Mucosa of stomach (tissue), 1 donor: ENCODE measurements around the gene RBBP5.

ENCODE experiments used
- H3K27me3 ChIP-seq: one replicate; pipeline ENCODE4 v1.7.0; 2013; ENCODE audit warnings: mild to moderate bottlenecking, low read length; ENCODE audit not compliant: control insufficient read depth, insufficient read depth
- H3K36me3 ChIP-seq: one replicate; pipeline ENCODE4 v1.7.0; 2013; ENCODE audit warnings: low read length; ENCODE audit not compliant: control insufficient read depth, insufficient read depth
- H3K4me1 ChIP-seq: one replicate; pipeline ENCODE4 v1.7.0; 2013; ENCODE audit warnings: mild to moderate bottlenecking, low read length; ENCODE audit not compliant: control insufficient read depth, insufficient read depth
- H3K4me3 ChIP-seq: one replicate; pipeline ENCODE4 v1.7.0; 2013; ENCODE audit warnings: low read length
- H3K9ac ChIP-seq: one replicate; pipeline ENCODE4 v1.7.0; 2013; ENCODE audit warnings: mild to moderate bottlenecking, low read length, moderate library complexity
- H3K9me3 ChIP-seq: one replicate; pipeline ENCODE4 v1.7.0; 2013; ENCODE audit warnings: mild to moderate bottlenecking, low read length, moderate library complexity; ENCODE audit not compliant: control insufficient read depth
- donor health status: Pancreatic carcinoma.

RBBP5 gene

DNA sequence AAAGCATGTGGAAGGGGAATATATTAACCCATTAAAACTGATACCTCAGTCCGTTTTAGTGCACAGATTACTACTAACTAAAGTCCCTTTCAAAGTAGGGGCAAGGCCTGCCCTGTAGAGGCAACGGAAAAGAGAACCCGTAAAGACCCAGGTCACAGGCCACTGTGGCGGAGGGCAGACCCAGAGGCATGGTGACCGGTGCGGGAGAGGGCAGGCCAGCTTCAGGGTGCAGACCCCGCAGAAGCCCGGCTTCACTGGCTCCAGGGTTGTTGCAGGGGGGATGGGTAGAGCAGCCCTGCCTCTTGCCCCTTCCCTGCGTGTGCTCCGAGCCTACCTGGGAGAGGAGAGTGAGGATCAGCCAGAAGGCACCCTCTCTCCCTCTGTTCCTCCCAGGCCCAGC lies 61.0 kb downstream of the RBBP5 start:
- Histone ChIP-seq H3K9me3 (no peaks in the 10 kb centered on the region), H3K4me1 (no peaks in the 10 kb centered on the region), H3K9ac (no peak overlapping the region), H3K36me3 (no peaks in the 10 kb centered on the region), H3K27me3 (peaks cover 3% of the 10 kb centered on the region), H3K4me3 (no peak overlapping the region)

DNA sequence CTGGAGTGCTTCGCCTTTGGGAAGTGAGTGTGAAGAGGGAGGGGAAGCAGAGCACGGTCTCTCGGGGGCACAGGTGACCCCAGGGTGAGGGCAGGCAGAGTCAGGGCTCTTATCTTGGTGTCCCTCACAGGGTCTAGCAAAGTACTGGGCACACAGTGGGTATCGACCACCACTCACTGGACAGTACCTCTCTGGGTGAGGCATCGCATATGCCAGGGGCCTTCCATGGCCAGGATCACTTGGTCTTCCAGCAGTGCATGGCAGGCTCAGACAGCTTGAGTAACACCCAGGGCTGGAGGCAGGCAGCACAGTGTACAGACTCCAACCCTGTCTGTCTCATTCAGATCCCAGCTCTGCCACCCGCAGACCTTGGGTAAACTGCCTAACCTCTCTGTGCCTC lies 62.1 kb downstream of the RBBP5 start:
- peaks cover 2% of the 10 kb centered on the region for H3K27me3 ChIP-seq
- no peak overlapping the region for H3K9ac ChIP-seq
- H3K4me1 ChIP-seq = no peaks in the 10 kb centered on the region

DNA sequence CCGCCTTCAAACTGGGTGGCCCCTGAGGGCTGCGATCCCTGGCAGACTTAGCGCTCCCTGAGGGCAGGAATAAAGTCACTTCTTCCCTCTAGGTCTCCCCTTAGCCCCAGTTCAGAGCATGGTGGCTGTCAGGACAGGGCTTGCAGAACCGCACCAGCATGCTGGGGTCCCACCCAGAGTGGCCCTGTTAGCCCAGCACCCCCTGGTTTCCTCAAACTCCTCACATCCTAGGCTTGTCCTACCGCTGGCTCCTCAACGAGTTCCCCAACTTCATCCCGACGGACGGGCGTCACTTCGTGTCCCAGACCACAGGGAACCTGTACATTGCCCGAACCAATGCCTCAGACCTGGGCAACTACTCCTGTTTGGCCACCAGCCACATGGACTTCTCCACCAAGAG lies 62.9 kb downstream of the RBBP5 start:
- no peak overlapping the region for H3K4me3 ChIP-seq
- no peaks in the 10 kb centered on the region for H3K27me3 ChIP-seq
- H3K36me3 ChIP-seq = no peaks in the 10 kb centered on the region
- no peaks in the 10 kb centered on the region for H3K9me3 ChIP-seq
- no peaks in the 10 kb centered on the region for H3K4me1 ChIP-seq
- no peak overlapping the region for H3K9ac ChIP-seq

More for the DNA sequence above, 62.1 kb downstream of the RBBP5 start:
- Histone ChIP-seq H3K36me3 (no peaks in the 10 kb centered on the region), H3K4me3 (no peak overlapping the region), H3K9me3 (no peaks in the 10 kb centered on the region)

DNA sequence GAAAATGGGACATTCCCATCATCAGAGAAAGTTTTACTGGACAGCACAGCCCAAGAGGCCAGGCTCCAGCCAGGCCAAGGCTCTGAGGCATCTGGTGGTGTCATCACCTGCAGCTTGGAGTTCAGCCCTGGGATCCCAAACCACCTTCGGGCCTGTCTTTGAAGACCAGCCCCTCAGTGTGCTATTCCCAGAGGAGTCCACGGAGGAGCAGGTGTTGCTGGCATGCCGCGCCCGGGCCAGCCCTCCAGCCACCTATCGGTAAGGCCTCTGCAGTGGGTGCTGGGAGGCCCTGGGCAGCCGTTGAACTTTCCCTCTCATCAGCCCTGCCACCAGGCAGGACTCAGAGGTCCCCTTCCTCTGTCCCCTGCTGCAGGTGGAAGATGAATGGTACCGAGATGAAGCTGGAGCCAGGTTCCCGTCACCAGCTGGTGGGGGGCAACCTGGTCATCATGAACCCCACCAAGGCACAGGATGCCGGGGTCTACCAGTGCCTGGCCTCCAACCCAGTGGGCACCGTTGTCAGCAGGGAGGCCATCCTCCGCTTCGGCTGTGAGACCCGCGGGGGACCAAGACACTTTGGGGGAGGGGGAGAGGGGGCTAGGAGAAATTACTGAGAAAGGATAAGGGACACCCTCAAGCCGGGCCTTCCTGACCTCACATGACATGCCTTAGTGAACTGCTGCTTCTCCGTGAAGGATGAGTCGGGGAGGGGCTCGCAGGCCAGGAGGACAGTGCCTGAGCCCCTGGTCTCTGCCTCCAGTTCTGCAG lies 63.8 kb downstream of the RBBP5 start:
- Histone ChIP-seq H3K9ac (no peak overlapping the region), H3K4me1 (no peaks in the 10 kb centered on the region), H3K4me3 (no peak overlapping the region), H3K27me3 (no peaks in the 10 kb centered on the region), H3K36me3 (no peaks in the 10 kb centered on the region), H3K9me3 (no peaks in the 10 kb centered on the region)

DNA sequence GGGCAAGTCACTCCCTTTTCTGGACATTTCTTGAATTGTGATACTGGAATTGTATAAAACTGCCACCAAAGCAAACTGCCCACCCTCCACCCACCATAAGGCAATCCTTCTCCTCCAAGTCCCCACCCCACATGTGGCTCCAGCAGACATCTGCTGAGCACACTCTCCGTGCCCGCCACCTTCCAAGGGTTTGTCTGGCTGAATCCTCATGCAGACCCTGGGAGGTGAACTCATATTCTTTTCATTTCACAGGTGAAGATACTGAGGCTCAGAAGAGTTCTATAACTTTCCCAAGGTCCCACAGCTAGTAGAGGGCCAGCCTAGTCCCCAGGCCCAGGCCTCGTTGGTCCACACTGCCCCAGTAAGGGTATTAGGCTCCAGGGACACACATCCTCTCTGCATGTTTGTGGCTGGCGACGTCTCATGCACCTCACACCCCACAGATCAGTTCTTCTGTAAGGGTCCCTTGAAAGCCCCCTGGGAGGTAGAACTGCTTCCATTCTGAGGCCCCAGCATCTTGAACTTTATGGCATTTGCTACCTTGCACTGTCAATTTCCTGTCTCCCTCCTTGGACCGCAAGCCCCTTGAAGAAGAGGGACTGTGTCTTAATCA lies 64.7 kb downstream of the RBBP5 start:
- H3K9me3 ChIP-seq = no peaks in the 10 kb centered on the region
- H3K9ac ChIP-seq = no peak overlapping the region
- H3K27me3 ChIP-seq = no peaks in the 10 kb centered on the region
- H3K36me3 ChIP-seq = no peaks in the 10 kb centered on the region
- no peaks in the 10 kb centered on the region for H3K4me1 ChIP-seq
- H3K4me3 ChIP-seq = no peak overlapping the region

DNA sequence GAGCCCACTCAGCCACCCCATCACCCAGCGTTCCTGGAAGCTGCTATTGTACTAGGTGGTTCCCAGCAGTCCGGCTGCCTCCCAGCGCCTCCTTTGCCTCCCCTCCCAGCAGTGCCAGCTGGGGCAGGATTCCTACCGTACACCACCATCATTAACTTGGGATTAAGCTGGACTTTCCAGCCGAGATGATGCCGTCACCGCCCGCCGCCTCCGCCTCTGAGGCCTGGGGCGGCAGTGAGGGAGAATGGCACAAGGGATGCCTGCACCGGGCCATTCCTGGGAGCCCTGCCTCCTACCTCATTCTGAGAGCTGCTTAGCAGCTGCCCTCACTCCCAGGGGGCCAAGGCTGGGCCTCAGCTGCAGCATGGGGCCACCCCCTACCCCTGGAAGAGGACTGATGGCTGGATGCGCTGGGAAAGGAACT lies 65.6 kb downstream of the RBBP5 start:
- Histone ChIP-seq H3K36me3 (no peaks in the 10 kb centered on the region), H3K9me3 (no peaks in the 10 kb centered on the region), H3K4me1 (no peaks in the 10 kb centered on the region), H3K27me3 (peaks cover under 1% of the 10 kb centered on the region), H3K4me3 (no peak overlapping the region), H3K9ac (no peak overlapping the region)

DNA sequence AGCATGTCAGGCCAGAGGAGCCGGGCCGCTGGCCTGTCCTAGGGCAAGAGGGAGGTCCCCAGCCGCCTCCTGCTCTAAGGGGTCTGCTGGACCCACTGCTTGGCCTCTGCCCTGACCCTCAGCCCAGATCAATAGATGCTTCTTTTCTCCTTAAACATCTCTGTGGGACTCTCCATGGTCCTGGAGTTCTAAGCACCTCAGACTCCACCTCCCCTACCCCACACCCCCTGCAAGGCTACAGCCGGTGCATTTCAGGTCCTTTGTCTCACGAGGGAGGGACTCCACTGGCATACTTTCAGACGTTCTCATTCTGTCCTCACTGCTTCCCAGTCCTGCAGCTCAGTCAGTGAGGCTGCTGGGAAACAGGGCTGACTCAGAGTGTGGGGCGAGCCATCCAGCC lies 67.8 kb downstream of the RBBP5 start:
- H3K4me1 ChIP-seq = no peaks in the 10 kb centered on the region
- H3K9me3 ChIP-seq = no peaks in the 10 kb centered on the region
- H3K9ac ChIP-seq = no peak overlapping the region
- H3K4me3 ChIP-seq = no peak overlapping the region
- H3K36me3 ChIP-seq = no peaks in the 10 kb centered on the region
- H3K27me3 ChIP-seq = peaks cover 3% of the 10 kb centered on the region

DNA sequence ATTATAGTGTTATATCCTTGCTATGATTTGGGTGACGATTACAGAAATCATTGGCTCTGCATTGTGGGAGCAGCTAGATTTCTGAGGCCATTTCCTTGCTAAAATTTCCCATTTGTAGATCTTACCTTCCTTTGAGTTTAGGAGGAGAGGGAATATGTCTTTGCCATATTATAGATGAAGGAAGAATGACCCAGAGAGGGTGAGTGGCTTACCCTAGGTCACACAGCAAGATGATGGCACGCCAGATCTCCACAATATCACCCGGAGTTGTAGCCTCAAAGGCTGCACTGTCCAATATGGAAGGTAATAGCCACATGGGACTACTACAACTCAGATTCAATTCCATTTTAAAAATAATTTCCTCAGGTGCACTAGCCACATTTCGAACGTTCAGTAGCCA lies 68.5 kb downstream of the RBBP5 start:
- H3K27me3 ChIP-seq = peaks cover 7% of the 10 kb centered on the region
- no peak overlapping the region for H3K9ac ChIP-seq

DNA sequence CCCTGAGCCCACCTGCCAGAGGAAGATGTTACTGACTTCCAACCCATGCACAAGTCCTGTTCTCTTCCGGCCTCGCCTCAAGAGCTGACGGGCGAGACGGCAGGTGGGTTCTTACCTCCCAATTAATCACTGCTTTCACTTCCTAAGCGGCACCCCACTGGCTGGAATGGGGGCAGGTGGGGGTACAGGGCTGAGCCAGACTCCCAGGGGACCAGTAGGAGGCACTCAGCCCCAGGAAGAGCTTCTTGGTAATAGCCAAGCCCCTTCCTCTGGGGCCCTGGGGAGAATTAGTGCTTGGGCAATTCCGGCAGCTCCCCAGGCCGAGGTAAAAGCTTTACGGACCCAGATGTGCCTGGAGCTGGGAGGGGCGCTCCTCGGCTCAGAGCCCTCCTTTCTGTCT lies 69.1 kb downstream of the RBBP5 start:
- no peaks in the 10 kb centered on the region for H3K36me3 ChIP-seq
- H3K9ac ChIP-seq = no peak overlapping the region
- peaks cover 10% of the 10 kb centered on the region for H3K27me3 ChIP-seq
- H3K4me1 ChIP-seq = no peaks in the 10 kb centered on the region
- no peak overlapping the region for H3K4me3 ChIP-seq
- no peaks in the 10 kb centered on the region for H3K9me3 ChIP-seq

More for the DNA sequence above, 68.5 kb downstream of the RBBP5 start:
- Histone ChIP-seq H3K9me3 (no peaks in the 10 kb centered on the region), H3K36me3 (no peaks in the 10 kb centered on the region), H3K4me3 (no peak overlapping the region), H3K4me1 (no peaks in the 10 kb centered on the region)

DNA sequence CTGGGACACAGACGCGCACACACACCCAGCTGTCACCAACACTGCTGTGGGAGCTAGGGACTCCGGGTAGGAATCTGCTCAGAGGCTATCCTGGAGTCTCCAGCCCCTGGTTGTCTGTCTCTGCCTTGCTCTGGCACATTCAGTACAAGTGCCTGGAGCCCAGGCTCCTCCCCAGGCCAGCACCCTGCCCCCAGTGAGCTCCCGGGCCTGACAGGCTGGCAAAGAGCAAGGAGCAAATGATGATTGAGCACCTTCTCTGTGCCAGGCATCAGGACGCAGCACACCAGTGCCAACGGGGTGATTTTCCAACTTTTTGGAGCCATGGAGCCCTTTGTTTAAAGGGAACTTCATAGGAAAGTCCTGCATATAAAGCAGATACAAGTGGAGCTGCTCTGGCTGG lies 72.3 kb downstream of the RBBP5 start:
- H3K27me3 ChIP-seq = peaks cover 37% of the 10 kb centered on the region
- no peak overlapping the region for H3K4me3 ChIP-seq
- H3K4me1 ChIP-seq = no peaks in the 10 kb centered on the region
- H3K9ac ChIP-seq = no peak overlapping the region
- H3K9me3 ChIP-seq = no peaks in the 10 kb centered on the region
- H3K36me3 ChIP-seq = no peaks in the 10 kb centered on the region

DNA sequence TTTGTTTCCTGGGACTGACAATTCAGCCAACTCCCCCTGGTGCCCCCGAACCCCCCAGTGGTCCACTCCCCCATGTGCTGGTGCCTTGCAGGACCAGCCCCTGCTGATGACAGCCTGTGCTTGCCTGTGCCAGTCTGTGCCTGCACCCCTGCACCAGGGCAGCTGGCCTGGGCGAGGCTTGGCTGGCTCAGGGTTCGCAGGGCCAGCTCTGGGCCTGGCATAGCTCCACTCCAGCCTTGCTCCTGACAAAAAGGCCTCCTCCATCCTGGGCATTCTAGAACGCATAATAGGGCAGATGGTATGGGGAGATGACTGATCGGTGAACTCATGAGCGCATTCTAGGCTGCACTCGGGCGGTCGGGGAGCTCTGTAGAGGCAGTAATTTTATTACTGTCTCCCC lies 73.4 kb downstream of the RBBP5 start:
- Histone ChIP-seq H3K4me1 (no peaks in the 10 kb centered on the region), H3K36me3 (no peaks in the 10 kb centered on the region), H3K9me3 (no peaks in the 10 kb centered on the region), H3K4me3 (no peak overlapping the region), H3K9ac (no peak overlapping the region), H3K27me3 (peaks cover 48% of the 10 kb centered on the region)

DNA sequence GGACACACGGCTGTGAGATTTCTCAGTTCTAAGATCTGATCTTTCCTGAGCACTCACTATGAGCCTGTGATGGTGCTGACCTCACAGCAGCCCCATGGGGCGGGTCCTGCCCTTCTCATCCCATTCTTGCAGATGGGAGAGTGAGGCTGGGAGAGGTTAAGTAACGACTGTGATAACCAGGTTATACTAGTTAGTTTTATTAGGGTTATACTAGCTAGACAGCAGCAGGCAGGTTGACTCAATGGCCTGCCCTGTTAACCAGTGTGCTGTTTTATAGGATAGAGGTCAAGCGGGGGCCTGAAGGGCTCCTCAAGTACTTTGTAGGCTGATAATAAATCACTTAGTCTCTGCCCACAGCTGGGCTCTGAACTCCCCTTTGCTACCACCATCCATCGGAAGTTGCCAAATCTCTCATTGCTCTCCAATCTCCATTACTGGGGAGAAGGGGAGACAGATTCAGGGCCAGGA lies 74.0 kb downstream of the RBBP5 start:
- no peak overlapping the region for H3K9ac ChIP-seq
- no peaks in the 10 kb centered on the region for H3K4me1 ChIP-seq
- H3K4me3 ChIP-seq = no peak overlapping the region
- peaks cover 51% of the 10 kb centered on the region for H3K27me3 ChIP-seq
- H3K36me3 ChIP-seq = no peaks in the 10 kb centered on the region
- no peaks in the 10 kb centered on the region for H3K9me3 ChIP-seq
